NCI-H1105 (cell line): ENCODE measurements around the gene ARHGAP26.
"Not testable (repeated sequence)": the region's sequence is repeated elsewhere in the genome, so short reads cannot be mapped to it uniquely, and the experiment has no call there.

Experiments used
- DNase-seq: peaks from one replicate; lab custom pipeline; 2025; lab: John Stamatoyannopoulos, UW

ARHGAP26 gene

GRCh38 chr5:143086908-143087637, 316.9 kb downstream of the ARHGAP26 start:
- DNase-seq: no peak

GRCh38 chr5:143088702-143089101, 318.5 kb downstream of the ARHGAP26 start:
- not testable (repeated sequence) for DNase-seq

- not testable (repeated sequence) for DNase-seq
These were observed 319.9 kb downstream of the ARHGAP26 start for GRCh38 chr5:143090044-143090443.

GRCh38 chr5:143092711-143093451, 322.7 kb downstream of the ARHGAP26 start:
- not testable (repeated sequence) for DNase-seq

- DNase-seq: no peak
These were observed 323.4 kb downstream of the ARHGAP26 start for GRCh38 chr5:143093452-143094086.

GRCh38 chr5:143094087-143094521, 323.9 kb downstream of the ARHGAP26 start:
- DNase-seq: no peak

- DNase-seq: not testable (repeated sequence)
These were observed 324.4 kb downstream of the ARHGAP26 start for GRCh38 chr5:143094608-143095007.

GRCh38 chr5:143101121-143101520, 330.9 kb downstream of the ARHGAP26 start:
- DNase-seq: no peak

GRCh38 chr5:143101725-143102386, 331.7 kb downstream of the ARHGAP26 start:
- DNase-seq: no peak

- DNase-seq: no peak
These were observed 332.2 kb downstream of the ARHGAP26 start for GRCh38 chr5:143102411-143102810.

GRCh38 chr5:143105216-143105905, 335.2 kb downstream of the ARHGAP26 start:
- no peak for DNase-seq

GRCh38 chr5:143106174-143106573, 336.0 kb downstream of the ARHGAP26 start:
- DNase-seq: peak; percentile 24

- peak; percentile 63 for DNase-seq
These were observed 338.4 kb downstream of the ARHGAP26 start for GRCh38 chr5:143108498-143109128.

GRCh38 chr5:143110591-143110990, 340.4 kb downstream of the ARHGAP26 start:
- DNase-seq: no peak

- no peak for DNase-seq
These were observed 341.6 kb downstream of the ARHGAP26 start for GRCh38 chr5:143111799-143112198.

GRCh38 chr5:143113461-143113860, 343.3 kb downstream of the ARHGAP26 start:
- DNase-seq: no peak

- no peak for DNase-seq
These were observed 344.3 kb downstream of the ARHGAP26 start for GRCh38 chr5:143114481-143114880.

GRCh38 chr5:143115381-143115780, 345.2 kb downstream of the ARHGAP26 start:
- no peak for DNase-seq

GRCh38 chr5:143116814-143117213, 346.6 kb downstream of the ARHGAP26 start:
- no peak for DNase-seq

- DNase-seq: no peak
These were observed 347.6 kb downstream of the ARHGAP26 start for GRCh38 chr5:143117821-143118220.

- DNase-seq: no peak
These were observed 348.0 kb downstream of the ARHGAP26 start for GRCh38 chr5:143118222-143118621.
